HG03432 (cell line): ENCODE results near the gene CUTC.

Experiments used
- ATAC-seq: cut with Tn5 transposase; IDR thresholded peaks from one replicate; pipeline ENCODE4 v1.9.1; 2021; ENCODE audit warnings: mild to moderate bottlenecking, moderate library complexity; ENCODE audit not compliant: unreplicated experiment

The CUTC gene

DNA sequence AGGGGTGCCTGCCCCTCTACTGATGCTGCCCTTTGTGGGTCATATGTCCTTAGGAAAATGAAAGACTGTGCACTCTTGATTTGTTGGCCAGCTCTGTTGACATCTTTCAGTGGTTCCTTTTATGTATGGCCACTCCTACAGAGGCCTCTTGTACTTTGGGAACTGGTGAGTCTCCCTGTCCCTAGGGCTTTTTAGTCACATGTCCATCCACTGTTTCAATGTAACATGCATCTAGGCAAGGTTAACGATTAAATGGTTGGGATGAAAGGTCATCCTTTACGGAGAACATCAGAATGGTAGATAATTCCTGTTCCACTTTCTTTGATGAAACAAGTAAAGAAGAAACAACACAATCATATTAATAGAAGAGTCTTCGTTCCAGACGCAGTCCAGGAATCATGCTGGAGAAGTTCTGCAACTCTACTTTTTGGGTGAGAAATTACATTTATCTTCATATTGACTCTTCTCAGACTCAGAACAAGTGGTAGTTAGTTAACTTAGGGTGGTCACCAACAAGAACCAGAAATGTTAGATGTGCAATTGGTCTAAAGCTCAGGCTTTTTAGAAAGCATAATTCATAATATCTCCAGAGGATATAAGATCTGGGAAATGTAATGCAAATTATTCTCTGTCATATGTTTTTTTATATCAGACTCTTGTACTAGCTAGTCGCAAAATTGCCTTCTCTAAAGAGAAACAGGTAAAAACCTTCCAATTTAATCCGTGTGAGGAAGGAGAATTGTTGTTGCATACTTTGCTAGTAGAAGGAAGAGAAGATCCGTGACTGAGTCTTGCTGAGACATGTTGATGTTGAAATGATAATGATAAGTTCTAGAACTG is 50.6 kb downstream of the CUTC start, which contains the start of gene ABCC2:
TSS of gene ABCC2 (plus strand) at position 194 of the 840 bp plus-strand sequence. CDS start at position 399, 205 bp downstream.
- no peak for ATAC-seq

DNA sequence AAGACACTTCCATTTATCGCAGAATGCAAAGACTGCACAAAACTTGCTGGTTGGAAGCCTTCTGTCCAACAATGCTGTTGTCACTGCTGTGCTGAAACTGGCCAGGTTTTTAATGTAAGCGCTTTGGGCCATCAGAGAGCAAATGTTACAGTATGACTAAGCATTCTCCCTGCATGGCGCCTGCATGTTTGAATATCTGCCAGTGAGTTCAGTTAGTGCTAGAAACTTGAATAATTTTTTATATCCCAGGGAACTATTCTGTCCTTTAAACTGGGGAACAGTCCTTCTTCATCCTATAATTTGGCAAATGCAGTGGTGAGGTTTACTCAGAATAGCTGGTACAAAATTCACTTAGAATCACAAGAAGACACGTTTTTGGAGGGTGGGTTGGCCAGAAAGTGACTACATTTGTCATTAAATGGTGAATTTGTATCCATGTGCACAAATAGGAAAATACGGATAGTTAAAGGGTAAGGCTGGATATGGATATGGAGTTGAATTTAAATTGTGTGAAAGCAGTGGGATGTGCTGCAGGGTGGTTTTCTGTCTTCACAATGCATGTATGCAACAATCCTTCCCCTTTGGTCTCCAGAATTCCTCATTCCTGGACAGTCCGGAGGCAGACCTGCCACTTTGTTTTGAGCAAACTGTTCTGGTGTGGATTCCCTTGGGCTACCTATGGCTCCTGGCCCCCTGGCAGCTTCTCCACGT is 52.1 kb downstream of the CUTC start:
- no peak for ATAC-seq

DNA sequence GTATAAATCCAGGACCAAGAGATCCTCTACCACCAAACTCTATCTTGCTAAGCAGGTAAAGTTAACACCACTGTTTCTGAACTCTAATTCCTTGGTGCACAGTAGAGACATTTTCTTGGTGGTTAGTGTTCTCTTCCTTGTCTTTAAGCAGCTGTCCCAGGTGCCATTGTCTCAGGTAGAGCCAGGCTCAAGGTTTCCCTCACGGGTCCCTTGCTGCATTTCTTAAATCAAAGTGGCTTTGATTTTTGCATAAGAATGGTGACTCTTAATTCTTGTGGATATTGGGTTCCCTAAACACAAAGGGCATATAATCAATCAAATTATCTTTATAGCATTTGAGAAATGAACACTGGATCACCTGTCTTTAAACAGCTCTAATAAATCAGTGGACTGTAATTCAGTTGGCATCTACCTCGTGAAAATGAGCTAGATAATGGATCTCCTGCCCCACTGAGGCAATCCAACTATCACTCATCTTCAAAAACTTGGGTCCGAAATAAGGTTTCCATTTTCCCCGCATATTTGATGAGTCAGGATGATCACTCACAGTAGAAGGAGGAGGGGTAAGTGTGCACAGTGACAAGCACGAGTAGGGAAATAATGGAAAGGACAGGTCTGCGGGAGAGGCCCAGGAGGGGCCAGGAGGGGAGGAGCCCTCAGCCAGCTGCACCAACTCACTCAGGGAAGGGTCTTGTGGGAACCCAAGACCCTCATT is 52.9 kb downstream of the CUTC start:
- ATAC-seq = no peak

DNA sequence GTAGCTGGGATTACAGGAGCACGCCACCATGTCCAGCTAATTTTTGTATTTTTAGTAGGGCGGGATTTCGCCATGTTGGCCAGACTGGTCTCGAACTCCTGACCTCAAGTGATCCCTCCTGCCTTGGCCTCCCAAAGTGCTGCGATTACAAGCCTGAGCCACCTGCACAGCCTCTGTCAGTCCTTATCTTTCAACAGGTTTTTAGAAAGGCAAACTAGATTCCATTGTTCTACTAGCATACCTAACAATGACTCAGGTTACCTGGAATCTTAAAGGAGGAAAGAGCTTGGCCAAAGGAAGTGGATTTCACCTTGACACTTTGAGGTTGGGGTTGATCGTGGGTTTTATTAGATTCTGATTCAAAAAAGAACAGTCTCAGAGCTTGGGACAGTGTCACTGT is 53.6 kb downstream of the CUTC start:
- ATAC-seq = no peak

DNA sequence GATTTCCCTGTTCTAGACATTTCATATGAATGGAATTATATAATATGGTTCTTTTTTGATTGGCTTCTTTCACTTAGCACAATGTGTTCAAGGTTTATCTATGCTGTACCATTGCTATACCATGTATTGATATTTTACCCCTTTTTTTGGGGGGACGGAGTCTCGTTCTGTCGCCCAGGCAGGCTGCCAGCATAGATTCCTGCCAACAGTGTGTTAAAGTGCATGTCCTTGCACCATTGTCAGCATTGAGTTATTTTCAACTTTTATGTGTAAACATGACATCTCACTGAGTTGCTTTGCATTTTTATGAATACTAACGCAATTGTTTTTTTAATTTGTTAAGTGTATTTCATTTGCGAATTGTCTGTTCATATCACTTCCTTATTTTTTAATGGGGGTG is 55.3 kb downstream of the CUTC start:
- no peak for ATAC-seq

DNA sequence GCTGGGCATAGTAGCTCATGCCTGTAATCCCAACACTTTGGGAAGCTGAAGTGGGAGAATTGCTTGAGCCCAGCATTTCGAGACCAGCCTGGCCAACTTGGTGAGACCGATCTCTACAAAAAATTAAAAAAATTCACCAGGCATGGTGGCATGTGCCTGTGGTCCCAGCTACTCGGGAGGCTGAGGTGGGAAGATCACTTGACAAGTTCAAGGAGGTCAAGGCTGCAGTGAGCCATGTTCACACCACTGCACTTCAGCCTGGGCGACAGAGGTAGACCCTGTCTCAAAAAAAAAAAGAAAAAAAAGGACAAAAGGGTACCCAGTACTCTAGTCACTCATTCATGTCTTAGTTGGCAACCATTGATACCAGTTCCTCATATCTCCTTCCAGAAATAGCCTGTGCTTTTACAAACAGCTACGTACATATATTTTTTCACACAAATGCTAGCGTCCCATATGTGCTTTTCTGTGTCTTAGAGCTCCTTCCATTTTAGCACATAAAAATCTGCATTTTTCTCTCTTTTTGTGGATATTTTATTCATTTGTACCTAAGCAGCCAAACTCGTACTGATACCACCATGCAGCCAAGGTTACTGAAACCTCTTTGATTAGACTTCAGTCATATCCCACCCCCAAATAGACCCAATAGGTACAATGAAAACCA is 55.9 kb downstream of the CUTC start:
- no peak for ATAC-seq

DNA sequence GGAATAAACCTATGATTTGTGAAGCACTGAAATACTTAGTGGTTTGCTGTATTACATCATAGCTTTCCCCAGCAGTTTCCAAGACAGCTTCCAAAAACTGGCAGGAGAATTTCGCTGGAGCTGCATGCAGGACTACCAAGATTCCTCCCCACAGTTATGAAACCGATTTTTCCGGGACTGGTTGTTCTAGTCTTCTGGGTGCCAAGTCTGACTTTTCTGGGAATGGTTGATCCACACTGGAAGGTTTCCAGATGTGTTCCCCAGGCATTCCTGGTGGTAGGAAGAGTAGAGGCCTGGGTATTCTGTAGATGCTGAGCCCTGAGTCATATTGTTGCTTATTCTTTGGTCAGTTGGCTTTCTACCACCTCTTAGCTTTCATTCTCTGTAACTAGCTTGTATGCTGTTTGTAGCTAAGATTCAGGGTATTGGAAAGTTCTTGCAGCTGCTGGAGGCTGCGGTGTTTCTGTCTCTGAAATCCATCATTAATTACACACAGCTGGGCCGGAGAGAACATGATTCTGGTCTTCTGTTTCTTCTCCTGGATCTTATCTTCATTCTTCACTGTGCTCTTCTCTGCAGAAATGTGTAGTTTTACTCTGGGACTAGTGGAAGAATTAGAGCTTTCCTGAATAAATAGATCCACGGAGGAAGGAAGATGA is 56.7 kb downstream of the CUTC start:
- no peak for ATAC-seq

DNA sequence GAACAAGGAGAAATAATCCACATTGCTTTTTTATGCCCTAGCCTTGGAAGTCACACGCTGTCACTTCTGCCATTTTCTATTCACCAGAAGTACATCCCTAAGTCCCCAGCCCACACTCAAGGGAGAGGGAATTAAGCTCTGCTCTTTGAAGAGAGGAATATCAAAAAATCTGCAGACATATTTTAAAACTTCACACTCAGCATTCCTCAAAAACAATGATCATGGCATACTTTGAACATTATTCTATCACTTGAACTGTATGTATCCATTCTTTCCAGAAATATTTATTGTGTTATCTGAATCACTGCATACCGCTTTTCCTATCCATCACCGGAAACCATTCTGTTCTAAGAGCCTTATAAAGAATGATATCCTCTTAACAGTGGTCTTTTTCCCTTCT is 59.8 kb downstream of the CUTC start:
- ATAC-seq = no peak

DNA sequence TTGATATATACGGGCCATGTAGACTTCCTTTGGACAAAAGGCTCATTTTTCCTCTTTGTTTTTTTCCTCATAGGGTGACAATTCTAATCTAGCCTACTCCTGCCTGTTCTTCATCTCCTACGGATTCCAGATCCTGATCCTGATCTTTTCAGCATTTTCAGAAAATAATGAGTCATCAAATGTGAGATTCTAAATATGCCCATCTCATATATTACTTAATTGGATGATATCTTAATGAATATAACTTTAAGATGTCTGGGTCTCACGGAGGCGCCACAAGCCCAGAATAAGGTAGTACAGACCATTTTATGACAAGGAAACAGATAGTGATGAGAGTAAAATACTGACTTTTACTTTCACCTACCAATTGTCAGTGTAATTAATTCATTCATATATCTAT is 61.8 kb downstream of the CUTC start:
- no peak for ATAC-seq

DNA sequence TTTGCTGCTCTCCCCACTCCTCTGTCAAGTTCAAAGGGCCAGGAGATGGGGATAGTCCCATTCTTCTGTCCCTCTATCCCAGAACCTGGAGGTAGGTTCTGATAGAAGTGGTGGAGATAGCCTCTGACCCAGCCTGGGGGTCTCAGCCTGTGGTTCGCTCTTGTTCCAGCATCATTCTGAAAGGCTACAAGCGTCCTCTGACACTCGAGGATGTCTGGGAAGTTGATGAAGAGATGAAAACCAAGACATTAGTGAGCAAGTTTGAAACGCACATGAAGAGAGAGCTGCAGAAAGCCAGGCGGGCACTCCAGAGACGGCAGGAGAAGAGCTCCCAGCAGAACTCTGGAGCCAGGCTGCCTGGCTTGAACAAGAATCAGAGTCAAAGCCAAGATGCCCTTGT is 64.9 kb downstream of the CUTC start:
- ATAC-seq = no peak

DNA sequence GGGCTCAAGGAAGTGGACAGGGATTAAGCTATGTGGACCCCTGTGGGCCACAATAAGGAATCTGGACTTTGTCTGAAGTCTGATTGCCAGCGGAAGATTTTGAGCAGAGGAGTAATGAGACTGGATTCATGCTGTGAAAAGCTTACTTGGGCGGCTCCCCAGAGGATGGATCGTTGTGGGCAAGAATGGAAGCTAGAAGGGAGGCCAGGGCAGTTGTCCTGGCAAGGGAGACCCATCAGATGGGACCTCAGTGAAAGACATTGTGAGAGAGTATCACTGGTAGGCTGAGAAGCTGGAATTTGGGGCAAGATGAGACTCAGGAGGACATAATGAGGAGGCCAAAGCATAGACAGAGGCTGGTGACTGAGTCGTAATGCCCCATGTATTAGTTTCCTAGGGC is 66.0 kb downstream of the CUTC start:
- no peak for ATAC-seq

DNA sequence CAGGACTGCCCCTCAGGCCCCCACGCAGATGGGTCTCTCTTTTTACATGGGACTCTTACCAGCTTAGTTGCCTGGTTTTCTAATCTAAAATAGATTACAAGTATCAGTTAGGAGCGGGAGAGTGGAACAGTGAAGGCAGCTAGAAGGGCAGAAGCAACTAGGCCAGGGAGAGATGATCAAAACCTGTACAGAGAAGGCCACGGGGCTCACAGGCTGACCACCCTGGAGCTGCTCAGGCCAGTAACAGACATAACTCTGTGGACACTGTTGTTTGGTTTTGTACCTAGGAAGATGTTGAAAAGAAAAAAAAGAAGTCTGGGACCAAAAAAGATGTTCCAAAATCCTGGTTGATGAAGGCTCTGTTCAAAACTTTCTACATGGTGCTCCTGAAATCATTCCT is 66.9 kb downstream of the CUTC start:
- ATAC-seq = no peak

DNA sequence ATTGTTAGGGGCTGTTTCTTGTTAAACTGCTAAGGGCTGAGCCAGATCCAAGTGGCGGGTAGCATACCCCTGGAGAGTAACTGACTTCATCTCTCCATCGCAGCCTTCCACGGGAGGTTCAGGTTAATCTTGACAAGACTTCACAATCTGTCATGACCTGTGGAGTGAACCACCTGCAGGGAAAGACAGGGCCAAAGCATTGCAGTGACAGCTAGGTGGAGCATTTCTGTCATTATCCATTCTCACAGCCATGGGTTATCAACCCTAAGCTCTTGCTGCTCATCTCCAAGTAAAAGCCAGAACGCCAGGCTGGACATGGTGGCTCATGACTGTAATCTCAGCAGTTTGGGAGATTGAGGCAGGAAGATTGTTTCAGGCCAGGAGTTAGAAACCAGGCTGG is 67.6 kb downstream of the CUTC start:
- ATAC-seq = no peak

DNA sequence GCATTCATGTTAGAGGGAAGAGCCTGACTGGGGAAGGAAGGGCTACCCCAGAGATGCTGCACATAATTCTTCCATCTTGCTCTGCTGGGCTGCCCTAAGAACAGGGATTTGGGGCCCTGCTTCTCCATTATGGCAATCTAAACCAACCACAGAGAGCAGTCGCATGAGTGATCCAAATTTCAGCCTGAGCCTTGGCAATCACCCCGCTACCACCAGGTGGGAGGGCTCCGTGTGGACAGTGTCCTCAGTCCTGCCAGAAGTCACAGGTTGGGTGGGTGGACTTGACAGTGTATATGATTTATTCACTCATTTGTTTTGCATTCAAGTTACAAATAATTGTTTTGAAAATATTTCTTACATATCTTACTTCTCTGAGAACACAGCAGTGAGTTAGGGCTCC is 72.4 kb downstream of the CUTC start:
- ATAC-seq = no peak

DNA sequence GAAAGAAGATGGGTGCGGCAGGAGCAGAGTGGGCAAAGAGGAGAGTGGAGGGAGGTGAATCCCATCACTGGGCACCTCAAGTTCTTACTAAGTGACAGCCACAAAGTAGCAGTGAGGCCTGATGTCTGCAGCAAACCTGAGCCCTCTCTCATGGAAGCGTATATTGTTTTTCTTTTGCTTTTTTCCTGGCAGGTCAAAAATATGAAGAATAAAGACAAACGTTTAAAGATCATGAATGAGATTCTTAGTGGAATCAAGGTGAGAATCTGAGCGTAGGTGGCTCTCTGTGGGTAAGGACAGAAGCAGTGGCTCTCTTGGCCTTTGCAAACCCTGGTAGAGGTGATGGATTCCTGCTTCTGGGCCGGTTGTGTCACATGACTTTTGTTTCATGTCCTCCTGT is 73.2 kb downstream of the CUTC start:
- ATAC-seq = no peak
